Liver (tissue), 9 donors: ENCODE results near the gene L1TD1. TPM values are rescaled to one million over a fixed set of nuclear protein-coding genes. Genes with fewer than 3 reads are reported as not detected.

Experiments
- DNase-seq: peaks from one replicate; pipeline ENCODE4 v3.0.0-alpha.2; 2017; ENCODE audit warnings: low spot score
- H3K27ac ChIP-seq, 2 donors: one replicate each; pipeline ENCODE4 v1.7.0; 2013; ENCODE audit warnings: inconsistent platforms in 2 of 2, low read length in 2 of 2, control low read depth in 1 of 2, low read depth in 1 of 2, mild to moderate bottlenecking in 1 of 2
- H3K27me3 ChIP-seq, 4 donors: one replicate each; pipeline versions ENCODE4 v1.6.1 to v1.7.0; 2013; ENCODE audit warnings: low read length in 3 of 4, inconsistent platforms in 1 of 4, mild to moderate bottlenecking in 1 of 4, moderate library complexity in 1 of 4; ENCODE audit not compliant: control insufficient read depth in 4 of 4, insufficient read depth in 4 of 4
- H3K36me3 ChIP-seq, 4 donors: one replicate each; pipeline versions ENCODE4 v1.6.1 to v1.7.0; 2013; ENCODE audit warnings: low read length in 3 of 4, mild to moderate bottlenecking in 3 of 4, low read depth in 1 of 4, moderate library complexity in 1 of 4; ENCODE audit not compliant: control insufficient read depth in 4 of 4, insufficient read depth in 3 of 4
- H3K4me1 ChIP-seq, 4 donors: one replicate each; pipeline versions ENCODE4 v1.6.1 to v1.7.0; 2013; ENCODE audit warnings: low read length in 3 of 4, mild to moderate bottlenecking in 3 of 4, moderate library complexity in 1 of 4; ENCODE audit not compliant: control insufficient read depth in 4 of 4, insufficient read depth in 4 of 4
- H3K4me3 ChIP-seq, 3 donors: one replicate each; pipeline versions ENCODE4 v1.6.1 to v1.7.0; 2013; ENCODE audit warnings: low read length in 3 of 3, control low read depth in 1 of 3, low read depth in 1 of 3, mild to moderate bottlenecking in 1 of 3
- H3K9ac ChIP-seq, 2 donors: one replicate each; pipeline ENCODE4 v1.7.0; 2013; ENCODE audit warnings: low read length in 2 of 2, mild to moderate bottlenecking in 2 of 2, moderate library complexity in 2 of 2, control low read depth in 1 of 2, low read depth in 1 of 2
- H3K9me3 ChIP-seq, 4 donors: one replicate each; pipeline versions ENCODE4 v1.6.1 to v1.7.0; 2013; ENCODE audit warnings: low read length in 3 of 4; ENCODE audit not compliant: control insufficient read depth in 4 of 4
- ATF3 ChIP-seq: IDR thresholded peaks from 2 replicates; pipeline ENCODE4 v1.6.1; 2016; ENCODE audit warnings: antibody characterized with exemption
- CTCF ChIP-seq: fragments of 150-350 bp; IDR thresholded peaks from 2 replicates; pipeline ENCODE4 v1.5.1; 2017; ENCODE audit warnings: improper control_type of control experiment, low read depth, low read length; ENCODE audit not compliant: missing input control
- EGR1 ChIP-seq, 2 donors: IDR thresholded peaks; 2 replicates each; pipeline ENCODE4 v1.6.1; 2016 to 2018; ENCODE audit warnings: antibody characterized with exemption in 2 of 2, low read depth in 2 of 2
- FOXA1 ChIP-seq: IDR thresholded peaks from 2 replicates; pipeline ENCODE4 v1.6.1; 2016; ENCODE audit warnings: antibody characterized with exemption
- FOXA2 ChIP-seq: IDR thresholded peaks from 2 replicates; pipeline ENCODE4 v1.6.1; 2016; ENCODE audit warnings: antibody characterized with exemption
- GABPA ChIP-seq, 2 donors: IDR thresholded peaks in 1 of 2; conservative IDR thresholded peaks in 1 of 2; 2 replicates each; pipeline ENCODE4 v1.6.1; 2016; ENCODE audit warnings: antibody characterized with exemption in 2 of 2, mild to moderate bottlenecking in 1 of 2, moderate library complexity in 1 of 2
- HNF4A ChIP-seq, 2 donors: conservative IDR thresholded peaks; 2 replicates each; pipeline ENCODE4 v1.6.1; 2016; ENCODE audit warnings: antibody characterized with exemption in 2 of 2, mild to moderate bottlenecking in 2 of 2
- HNF4G ChIP-seq: IDR thresholded peaks from 2 replicates; pipeline ENCODE4 v1.6.1; 2016; ENCODE audit warnings: antibody characterized with exemption
- MAX ChIP-seq: IDR thresholded peaks from 2 replicates; pipeline ENCODE4 v1.6.1; 2016; ENCODE audit warnings: antibody characterized with exemption
- NR2F2 ChIP-seq: IDR thresholded peaks from 2 replicates; pipeline ENCODE4 v1.6.1; 2016; ENCODE audit warnings: antibody characterized with exemption
- RAD21 ChIP-seq, 2 donors: IDR thresholded peaks; 2 replicates each; pipeline ENCODE4 v1.6.1; 2016; ENCODE audit warnings: antibody characterized with exemption in 2 of 2, mild to moderate bottlenecking in 2 of 2
- REST ChIP-seq: IDR thresholded peaks from 2 replicates; pipeline ENCODE4 v1.6.1; 2016; ENCODE audit warnings: antibody characterized with exemption, mild to moderate bottlenecking
- SP1 ChIP-seq: IDR thresholded peaks from 2 replicates; pipeline ENCODE4 v1.6.1; 2018; ENCODE audit warnings: antibody characterized with exemption, mild to moderate bottlenecking
- TAF1 ChIP-seq: conservative IDR thresholded peaks from 2 replicates; pipeline ENCODE4 v1.6.1; 2016; ENCODE audit warnings: antibody characterized with exemption, mild to moderate bottlenecking
- YY1 ChIP-seq: IDR thresholded peaks from 2 replicates; pipeline ENCODE4 v1.6.1; 2016; ENCODE audit warnings: antibody characterized with exemption, mild to moderate bottlenecking
- ZBTB33 ChIP-seq: IDR thresholded peaks from 2 replicates; pipeline ENCODE4 v1.6.1; 2016; ENCODE audit warnings: antibody characterized with exemption
- WGBS: extraction: QIAGEN DNeasy Blood & Tissue Kit; methylation state at CpG from one replicate; pipeline ENCODE4 v1.1.7; 2013; 5-methylcytosine and 5-hydroxymethylcytosine counted together
- polyA plus RNA-seq, 2 donors: library from polyadenylated mRNA; stranded (reverse) in 1 of 2; unstranded in 1 of 2; fragments of 200-250 nt in 1 of 2; fragments of >200 nt in 1 of 2; fragmentation: Nextera tagmentation in 1 of 2; extraction: Ambion mirVana in 1 of 2; gene quantifications; one replicate each; pipeline versions ENCODE4 v1.2.1 to v1.2.3, GENCODE V29; 2013 to 2015
- total RNA-seq, 2 donors: library from RNA; depleted of rRNA; stranded (reverse); fragments of >200 nt; gene quantifications; one replicate each; pipeline ENCODE4 v1.2.3, GENCODE V29; 2014
- donor health status: healthy.
- donor health status: healthy.
- donor health status: healthy.
- donor health status: healthy.
- donor health status: healthy.

The L1TD1 gene
- total and polyA plus RNA-seq, 4 donors, result under 0.01 to 0.14 (median 0.01) TPM; not detected in 1

- 81% methylated on average over 14 of the region's 14 CpGs for WGBS
- H3K9ac ChIP-seq, result no peak overlapping the region
- H3K9me3 ChIP-seq, result no peaks in the 10 kb centered on the region
- DNase-seq, result no peak
- H3K4me1 ChIP-seq, result no peaks in the 10 kb centered on the region
- H3K4me3 ChIP-seq, result no peak overlapping the region
- TF ChIP-seq MAX (no peak), RAD21 (IDR thresholded peaks at IDR 0.05) (no peak), HNF4A (conservative IDR thresholded peaks at IDR 0.05) (no peak), REST (no peak), CTCF (no peak), FOXA1 (no peak), EGR1 (IDR thresholded peaks at IDR 0.05; ENCODE audit: low read depth in 2 of 2) (no peak), NR2F2 (no peak), ATF3 (no peak), GABPA (IDR thresholded peaks at IDR 0.05 in 1 of 2, conservative IDR thresholded peaks at IDR 0.05 in 1 of 2) (no peak), TAF1 (no peak), FOXA2 (no peak), HNF4G (no peak), YY1 (no peak), SP1 (no peak), ZBTB33 (no peak)
- H3K36me3 ChIP-seq, result peaks cover 0 to 2% (median 0%) of the 10 kb centered on the region in 4 donors
- no peak overlapping the region for H3K27ac ChIP-seq
- no peaks in the 10 kb centered on the region for H3K27me3 ChIP-seq
These were observed 52.9 kb downstream of the L1TD1 start for GRCh38 chr1:62247391-62248168.
